Raji (cell line): ENCODE data around the gene RBM20.
A peak's percentile ranks its signal among the peaks of the same experiment; 100 is the strongest.

ENCODE experiments used
- POLR2A ChIP-seq: IDR thresholded peaks from 2 replicates; pipeline ENCODE4 v1.6.1; 2011; ENCODE audit warnings: low read depth, low read length, control low read depth; ENCODE audit not compliant: insufficient read depth

RBM20 gene

GRCh38 chr10:110862961-110863360 lies 218.8 kb downstream of the RBM20 start:
- no peak for TF ChIP-seq POLR2A

DNA sequence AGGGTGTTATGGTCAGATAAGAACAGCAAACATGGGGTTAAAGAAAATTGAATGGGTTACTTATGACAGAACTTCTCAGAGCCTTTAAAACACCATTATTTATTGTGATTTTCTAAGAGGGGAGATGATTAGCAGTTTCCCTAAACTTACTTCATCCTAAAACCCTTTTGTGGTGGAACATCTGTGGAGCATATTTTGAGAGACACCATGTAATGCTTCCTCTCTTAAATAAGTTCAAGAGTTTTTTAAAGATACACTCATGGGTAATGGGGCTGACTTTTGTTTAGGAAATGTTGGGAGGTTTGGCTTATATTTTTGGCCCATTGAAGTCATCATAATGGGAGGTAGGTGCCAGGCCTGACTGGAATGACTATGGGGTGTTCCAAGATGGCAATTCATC lies 219.2 kb downstream of the RBM20 start:
- TF ChIP-seq POLR2A = no peak

DNA sequence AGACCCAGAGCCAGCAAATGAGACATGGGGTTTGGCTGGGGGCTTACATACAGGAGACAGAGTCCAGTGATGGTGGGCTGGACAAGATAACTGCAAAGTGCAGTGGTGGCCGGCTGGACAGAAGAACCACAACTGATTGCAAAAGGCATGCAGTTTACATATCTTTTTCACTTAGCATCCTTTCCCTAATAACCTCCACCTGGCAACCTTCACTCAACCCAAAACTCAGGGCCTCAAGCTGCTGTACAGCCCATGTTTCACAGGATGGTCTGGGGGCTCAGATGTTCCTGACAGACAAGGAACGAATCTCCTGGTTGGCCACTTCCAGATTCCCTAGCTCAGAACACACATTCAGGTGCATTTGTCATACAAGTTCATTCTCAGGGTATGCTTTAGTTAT lies 219.8 kb downstream of the RBM20 start:
- no peak for TF ChIP-seq POLR2A

DNA sequence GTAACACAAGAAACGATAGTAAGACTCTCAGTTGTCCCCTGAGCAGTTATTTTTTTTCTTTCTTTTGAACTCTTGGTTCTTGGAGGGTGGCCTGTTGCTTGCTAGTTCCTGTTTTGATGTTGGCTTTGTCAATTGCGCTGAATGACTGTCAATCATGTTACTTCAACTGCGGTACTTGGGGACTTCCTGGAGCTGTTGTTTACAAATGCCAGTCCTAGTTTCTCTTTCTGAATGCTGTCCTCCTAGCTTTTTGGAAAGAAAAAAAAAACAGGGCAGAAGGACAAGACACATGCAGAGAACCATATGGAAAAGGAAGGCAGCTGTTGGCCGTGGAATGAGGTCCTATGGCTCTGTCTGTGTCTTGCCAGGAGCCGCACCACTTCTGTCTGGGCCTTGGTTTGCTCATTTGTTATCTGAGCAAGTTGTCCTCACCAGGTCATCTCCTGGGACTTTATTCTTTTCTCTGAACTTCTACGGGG lies 220.6 kb downstream of the RBM20 start:
- peak; percentile 30; the same call in 1 of the 2 replicates for TF ChIP-seq POLR2A

- no peak for TF ChIP-seq POLR2A
Measured at GRCh38 chr10:110865186-110865808, 221.2 kb downstream of the RBM20 start.

- TF ChIP-seq POLR2A = no peak
Measured at GRCh38 chr10:110865809-110866482, 221.8 kb downstream of the RBM20 start.

GRCh38 chr10:110867807-110868465 lies 223.8 kb downstream of the RBM20 start:
- TF ChIP-seq POLR2A = no peak

GRCh38 chr10:110868981-110869380 lies 224.8 kb downstream of the RBM20 start:
- peak; percentile 35; the same call in 1 of the 2 replicates for TF ChIP-seq POLR2A

GRCh38 chr10:110870823-110871297 lies 226.7 kb downstream of the RBM20 start:
- no peak for TF ChIP-seq POLR2A

GRCh38 chr10:110871298-110872084 lies 227.4 kb downstream of the RBM20 start, which contains the start of gene PDCD4:
TSS of gene PDCD4 (plus strand) at chr10:110871928. CDS start at chr10:110876028, 4,100 bp downstream.
- TF ChIP-seq POLR2A = peak; percentile 62

DNA sequence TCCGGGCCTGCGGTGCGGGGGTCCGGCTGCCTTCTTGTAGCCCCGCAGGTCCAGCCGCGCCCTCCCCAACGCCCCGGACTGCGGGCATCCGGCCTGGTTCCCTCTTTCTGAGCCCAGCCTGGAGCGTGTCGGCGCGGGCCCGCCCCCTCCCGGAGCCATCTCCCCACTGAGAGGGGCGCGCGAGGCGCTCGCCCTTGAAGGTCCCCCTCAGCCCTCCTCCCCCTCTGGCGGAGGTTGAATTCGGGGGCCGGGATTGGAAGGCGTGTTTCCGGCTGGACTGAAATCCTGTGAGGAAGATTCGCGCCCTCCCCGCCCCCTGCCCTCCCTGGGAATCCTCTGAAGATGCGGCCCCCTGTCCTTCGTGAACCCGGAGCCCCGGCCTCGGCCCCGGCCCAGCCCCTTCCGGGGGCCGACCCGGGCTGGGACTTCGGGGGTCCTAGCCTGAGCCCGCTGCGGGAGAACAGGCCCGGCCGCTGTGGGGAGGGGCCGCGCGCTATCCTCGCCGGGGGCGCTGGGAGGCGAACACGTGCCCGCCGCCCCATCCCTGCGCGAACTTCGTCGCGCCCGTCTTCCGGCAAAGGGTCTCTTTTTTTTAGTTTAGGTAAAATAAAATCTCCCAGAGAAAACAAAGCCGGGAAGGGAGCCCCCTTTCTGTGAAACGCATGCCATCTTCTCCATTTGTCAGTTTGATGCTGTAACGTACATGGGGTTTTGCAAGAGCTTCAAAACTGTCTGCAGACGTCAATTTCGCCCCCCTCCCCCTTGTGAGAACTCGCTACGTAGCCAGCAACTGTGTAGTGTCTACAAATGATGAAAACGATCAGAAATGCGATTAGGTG lies 228.2 kb downstream of the RBM20 start:
- TF ChIP-seq POLR2A = peak; percentile 35; the same call in 1 of the 2 replicates

DNA sequence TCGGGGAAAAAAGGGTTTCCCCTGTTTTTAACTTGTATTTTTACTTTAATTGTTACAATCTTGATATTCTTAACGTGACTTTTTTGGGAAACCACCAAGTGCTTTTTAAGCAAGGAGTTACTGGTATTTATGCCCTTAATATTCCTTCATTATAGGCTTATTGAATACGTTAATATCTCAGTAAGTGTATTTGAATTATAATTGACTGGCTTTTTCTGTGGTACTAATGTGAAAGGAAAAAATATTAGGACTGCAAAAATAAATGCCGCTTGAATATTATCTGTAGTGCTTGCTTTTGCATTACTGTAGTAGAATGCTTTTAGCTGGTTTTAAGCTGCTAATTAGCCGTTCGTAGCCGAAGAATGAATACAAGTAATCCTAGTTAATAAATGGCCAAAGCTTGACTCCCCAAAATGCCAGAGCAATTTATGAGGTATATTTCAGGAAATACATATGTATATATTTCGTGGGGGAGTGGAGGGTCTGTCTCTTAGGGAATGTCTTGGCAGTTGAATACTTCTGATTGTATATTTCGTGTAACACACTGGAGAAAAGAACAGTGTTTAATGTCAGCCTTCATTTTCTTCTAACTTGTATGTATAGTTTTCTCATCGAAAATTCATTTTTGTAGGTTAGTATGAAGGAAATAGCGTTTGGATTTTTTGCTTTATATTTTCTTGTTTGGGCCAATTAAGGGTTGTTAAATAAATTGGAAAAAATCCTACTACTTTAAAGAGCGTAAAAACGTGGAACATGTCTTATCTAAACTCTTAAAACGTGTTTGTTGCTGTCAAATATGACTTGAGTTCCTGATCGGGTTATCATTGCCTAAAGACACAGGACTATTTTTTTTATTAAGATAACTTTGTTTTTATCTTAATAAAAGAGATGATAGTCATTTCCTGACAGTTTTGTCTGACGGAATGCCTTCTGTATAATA lies 229.1 kb downstream of the RBM20 start:
- no peak for TF ChIP-seq POLR2A

- TF ChIP-seq POLR2A = no peak
Measured at GRCh38 chr10:110873951-110874350, 229.8 kb downstream of the RBM20 start.

DNA sequence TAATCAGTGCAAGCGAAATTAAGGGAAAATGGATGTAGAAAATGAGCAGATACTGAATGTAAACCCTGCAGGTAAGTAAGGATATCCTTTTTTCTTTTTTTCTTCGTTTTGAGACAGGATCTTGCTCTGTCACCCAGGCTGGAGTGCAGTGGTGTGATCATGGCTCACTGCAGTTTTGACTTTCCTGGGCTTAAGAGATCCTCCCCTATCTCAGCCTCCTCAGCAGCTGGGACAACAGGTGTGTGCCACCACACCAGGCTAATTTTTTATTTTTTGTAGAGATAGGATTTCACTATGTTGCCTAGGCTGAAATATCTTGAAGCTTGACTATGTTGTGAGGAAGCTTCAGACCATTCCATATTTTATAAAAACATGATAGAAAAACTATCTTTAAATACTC lies 231.9 kb downstream of the RBM20 start:
- TF ChIP-seq POLR2A = no peak

GRCh38 chr10:110876788-110877187 lies 232.7 kb downstream of the RBM20 start:
- TF ChIP-seq POLR2A = no peak
